GM12801 (cell line): Measurements from ENCODE around the gene SLC38A3.

ENCODE experiments used
- CTCF ChIP-seq: IDR thresholded peaks from one replicate; pipeline ENCODE4 v1.5.1; 2011; ENCODE audit warnings: control low read depth; ENCODE audit not compliant: insufficient read length; ENCODE audit errors: extremely low read depth

Gene SLC38A3

DNA sequence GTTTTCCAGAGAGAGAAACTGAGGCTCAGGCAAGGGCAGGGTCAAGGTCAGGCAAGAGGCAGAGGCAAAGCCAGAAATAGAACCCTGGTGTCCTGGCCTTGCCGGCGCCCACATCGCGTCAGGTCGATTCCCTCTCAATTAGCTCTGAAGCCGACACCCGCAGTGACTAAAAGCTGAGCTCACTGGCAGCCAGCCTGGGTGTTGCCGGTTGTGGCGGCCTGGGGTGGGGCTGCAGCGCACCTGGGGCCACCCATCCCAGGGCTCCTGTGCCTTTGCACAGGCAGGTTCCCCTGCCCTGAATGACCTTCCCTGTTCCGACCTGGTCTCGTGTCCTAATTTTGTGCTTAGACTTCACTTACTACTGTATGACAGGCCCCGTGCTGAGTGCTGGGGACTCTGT lies 43.8 kb upstream of the SLC38A3 start:
- no peak for TF ChIP-seq CTCF

DNA sequence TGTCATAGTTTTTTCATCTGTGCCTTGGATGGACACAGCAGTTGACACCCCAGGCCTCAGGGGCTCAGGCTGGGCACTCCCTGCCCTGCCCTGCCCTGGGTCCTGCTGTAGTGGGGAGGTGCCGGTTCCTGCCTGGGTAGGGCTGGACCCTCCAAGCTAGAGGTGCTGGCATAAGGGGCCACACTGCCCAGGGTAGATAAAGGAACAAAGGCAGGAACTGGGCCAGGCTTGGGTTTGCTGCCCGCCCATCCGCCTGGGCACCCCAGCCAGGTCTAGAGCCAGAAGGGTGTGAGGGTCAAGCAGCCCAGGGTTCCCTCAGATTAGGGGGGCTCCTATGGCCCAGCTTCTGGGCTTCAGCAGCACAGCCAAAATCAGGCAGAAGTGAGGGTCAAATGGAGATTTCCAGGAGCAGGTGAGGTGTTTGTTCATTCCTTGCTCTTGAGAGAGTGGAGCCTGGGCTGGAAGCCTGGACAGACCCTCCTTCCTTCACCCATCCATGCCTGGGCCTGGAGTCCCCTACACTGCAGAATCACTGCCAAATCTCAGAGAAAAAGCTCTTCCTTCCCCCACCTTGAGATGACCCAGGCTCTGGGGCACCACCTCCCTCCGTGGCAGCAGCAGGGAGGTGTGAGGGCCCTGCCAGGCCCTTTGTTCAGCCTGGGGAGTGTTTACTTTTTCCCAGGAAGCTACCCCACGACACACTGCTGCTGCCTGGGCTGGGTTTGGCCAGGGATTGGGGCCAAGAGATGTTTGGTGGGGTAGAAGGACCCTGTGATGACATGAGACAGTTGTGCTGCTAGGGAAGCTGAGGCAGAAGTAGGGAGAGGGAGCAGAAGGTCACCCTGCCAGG lies 42.8 kb upstream of the SLC38A3 start:
- TF ChIP-seq CTCF: no peak

- TF ChIP-seq CTCF: no peak
Observed at GRCh38 chr3:50163572-50164455, 41.3 kb upstream of the SLC38A3 start.

DNA sequence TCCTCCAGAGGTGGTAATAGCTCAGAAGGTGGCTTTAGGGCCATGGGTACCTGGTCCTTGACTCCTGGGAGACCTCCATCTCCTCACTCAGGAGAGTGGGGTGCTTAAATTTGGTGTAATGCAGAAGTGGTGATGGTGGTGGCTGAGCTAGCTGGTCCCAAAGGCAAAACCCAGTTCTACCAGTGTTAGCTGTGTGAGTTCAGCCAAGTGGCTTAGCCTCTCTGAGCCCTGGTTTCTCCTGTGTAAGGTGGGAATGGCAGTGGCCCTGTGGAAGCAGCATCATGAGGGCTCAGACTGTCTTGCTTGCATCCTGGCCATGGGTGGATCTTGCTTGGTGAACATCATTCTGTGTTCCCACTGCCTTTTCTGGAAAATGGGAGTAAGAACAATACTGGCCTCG lies 40.6 kb upstream of the SLC38A3 start:
- no peak for TF ChIP-seq CTCF

DNA sequence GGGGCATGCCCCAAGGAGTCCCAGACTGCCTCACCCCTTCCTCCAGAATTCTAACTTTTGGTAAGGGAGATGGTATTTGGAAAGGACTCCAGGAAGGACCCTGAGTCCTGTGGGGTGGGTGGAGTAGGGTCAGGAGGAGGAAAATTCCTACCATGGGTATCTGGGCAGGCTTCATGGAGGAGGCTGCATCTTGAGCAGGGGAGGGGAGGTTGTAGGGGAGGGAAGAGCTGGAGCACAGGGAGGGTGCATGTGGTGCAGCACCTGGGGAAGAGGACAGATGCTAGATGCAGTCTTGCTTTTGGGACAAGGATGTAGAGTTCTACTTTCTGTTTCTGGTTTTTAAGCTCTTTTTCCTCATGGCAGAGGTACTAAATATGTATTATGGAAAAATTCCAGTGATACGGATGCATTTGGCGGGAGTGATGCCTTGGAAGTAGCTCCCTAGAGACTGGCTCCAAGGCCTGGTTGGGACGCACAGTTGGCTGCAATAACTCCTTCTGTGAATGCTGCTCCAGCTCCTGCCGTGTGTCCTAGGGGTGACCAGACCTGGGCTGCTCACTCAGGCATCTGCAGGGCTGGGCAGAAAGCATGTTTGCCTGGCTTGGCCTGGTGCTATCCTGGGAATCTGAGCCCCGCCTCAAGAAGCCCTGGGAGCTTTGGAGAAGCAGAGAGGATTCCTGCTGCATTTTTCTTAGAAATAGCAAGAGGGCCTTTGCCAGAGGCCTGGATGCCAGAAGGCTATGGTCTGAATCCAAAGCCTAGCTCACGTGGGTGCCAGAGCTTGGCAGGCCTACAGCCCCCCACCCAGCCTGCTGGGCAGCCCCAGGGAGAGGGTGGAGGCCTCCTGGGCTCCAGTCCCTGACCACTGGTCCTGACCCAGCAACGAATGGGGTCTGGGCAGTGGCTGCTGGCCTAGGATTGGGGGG lies 39.8 kb upstream of the SLC38A3 start:
- TF ChIP-seq CTCF: no peak

DNA sequence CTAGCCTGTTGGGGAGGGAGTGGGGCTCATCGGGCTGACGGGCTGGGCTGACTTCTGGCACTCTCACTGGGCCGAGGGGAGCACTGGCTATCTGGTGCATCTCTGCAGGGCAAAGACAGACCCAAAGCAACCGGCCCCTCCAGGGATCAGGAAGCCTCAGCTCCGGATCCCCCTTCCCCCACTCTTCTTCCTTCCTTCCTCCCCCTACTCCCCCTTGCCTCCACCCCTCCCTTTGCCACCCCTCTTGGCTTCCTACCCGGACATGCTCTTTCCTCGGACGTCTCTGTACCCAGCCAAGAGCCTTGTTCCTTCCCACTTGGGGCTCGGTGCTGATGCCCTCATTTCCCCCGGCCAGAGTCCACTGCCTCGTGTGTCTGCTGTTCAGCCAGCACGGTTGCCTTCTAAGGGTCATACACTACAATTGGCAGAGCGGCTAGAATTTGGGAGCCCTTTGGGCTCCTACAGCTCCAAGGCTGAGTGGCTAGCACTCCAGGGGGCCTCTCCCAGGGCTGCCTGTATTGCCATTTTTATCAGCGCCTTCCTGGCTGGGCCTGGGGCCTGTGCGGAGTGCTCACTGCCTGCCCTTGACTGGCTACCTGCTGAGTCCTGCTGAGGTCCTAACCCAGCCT lies 39.0 kb upstream of the SLC38A3 start:
- TF ChIP-seq CTCF: no peak
